GM19395 (cell line): ENCODE results near the gene PCGF5.
"Not testable (repeated sequence)": the region's sequence is repeated elsewhere in the genome, so short reads cannot be mapped to it uniquely, and the experiment has no call there.

ENCODE experiments used
- ATAC-seq: cut with Tn5 transposase; IDR thresholded peaks from one replicate; pipeline ENCODE4 v1.9.1; 2021; ENCODE audit warnings: mild to moderate bottlenecking, moderate library complexity; ENCODE audit not compliant: unreplicated experiment

PCGF5 gene

GRCh38 chr10:91208642-91209041 lies 11.8 kb upstream of the PCGF5 start:
- no peak for ATAC-seq

DNA sequence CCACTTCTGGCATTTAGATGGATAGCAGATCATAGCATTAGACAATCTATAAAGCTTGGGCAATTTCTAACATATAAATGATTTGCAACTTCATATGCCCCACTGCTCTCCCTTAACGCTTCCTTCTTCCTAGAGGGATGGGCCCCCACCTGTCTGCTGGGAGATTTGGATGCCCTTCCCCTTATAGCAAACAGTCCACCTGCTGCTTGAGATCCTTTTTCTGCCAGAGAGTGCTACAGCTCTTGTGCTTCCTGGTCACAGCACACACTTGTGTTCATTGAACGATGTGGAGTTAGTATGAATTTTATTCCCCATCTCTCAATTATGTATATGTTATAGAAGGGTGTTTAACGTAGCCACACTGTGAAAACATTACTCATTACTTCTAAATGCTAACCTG lies 10.4 kb upstream of the PCGF5 start:
- ATAC-seq = no peak

DNA sequence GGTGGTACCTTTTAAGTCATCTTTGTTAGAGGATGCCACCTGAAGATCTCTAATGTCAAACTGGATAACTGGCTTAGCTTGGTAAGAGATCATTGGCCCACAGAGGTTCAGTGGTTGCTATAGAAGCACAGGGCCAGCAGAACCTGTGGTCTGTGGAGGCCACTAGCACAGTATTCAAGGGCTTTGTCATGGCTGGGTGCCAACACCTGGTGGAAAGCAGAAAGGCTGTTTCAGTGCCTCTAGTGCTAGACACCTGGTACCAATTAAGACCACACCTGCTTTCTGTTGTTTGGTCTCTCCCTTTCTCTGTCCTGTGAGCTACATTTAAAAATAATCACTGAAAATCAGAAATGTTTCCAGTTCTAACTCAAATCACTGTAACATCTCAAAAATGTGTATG lies 10.0 kb upstream of the PCGF5 start:
- ATAC-seq = peak; percentile 87

- no peak for ATAC-seq
These were observed 8.8 kb upstream of the PCGF5 start for GRCh38 chr10:91211675-91212074.

- ATAC-seq = no peak
These were observed 5.6 kb upstream of the PCGF5 start for GRCh38 chr10:91214911-91215310.

- no peak for ATAC-seq
These were observed 5.1 kb upstream of the PCGF5 start for GRCh38 chr10:91215384-91215783.

GRCh38 chr10:91219371-91220193 lies 881 bp upstream of the PCGF5 start:
- no peak for ATAC-seq

DNA sequence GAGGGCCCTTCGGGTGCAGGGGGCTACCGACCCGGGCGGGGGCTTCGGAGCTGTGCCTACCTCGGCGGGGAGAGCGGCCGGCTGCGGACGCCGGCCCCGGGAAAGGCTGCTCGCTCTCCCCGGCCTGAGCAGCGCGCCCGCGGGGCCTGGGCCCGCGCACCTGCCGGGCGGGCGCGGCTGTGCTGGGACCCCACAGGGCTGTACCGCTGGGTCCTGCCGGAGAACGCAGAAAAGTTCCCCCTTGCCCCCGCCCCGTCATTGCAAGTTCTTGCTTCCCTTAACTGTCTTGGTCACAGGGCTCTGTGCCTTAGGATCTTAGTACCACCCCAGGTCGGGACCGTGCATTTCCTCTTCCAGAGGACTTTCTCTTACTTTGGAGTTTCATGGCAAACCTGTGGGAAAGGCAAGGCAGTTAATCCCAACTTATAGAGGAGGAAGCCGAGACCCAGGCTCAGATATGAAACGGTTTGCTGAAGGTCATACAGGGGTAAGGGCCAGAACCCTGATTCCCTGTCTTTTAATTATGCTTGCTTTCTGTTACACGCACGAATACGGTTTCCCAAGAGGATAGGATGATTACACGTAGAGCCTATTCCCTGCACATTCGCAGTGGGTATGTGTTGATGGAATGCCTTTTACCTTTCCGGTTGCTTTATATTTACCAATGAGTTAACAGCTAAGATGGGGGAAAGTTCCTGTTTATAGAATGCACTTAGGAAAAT lies 652 bp downstream of the PCGF5 start:
- ATAC-seq = peak; percentile 43

DNA sequence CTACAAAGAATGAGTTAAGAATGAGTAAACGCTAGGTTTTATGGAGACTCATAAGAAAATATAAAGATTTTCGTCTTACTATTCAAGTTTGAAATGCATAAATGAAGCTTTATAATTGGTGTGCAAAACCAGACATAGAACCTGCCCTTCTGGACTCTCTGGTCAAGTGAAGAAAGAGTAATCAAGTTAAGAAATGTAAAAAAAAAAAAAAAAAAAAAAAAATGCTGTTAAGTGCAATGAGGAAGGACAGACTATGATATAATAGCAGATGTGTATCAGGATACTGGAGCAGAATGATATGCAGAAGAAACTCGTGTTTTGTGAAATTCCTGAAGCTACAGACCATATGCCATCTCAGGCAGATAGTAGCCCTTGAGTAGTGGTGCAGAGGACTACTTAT lies 5.6 kb downstream of the PCGF5 start:
- no peak for ATAC-seq

DNA sequence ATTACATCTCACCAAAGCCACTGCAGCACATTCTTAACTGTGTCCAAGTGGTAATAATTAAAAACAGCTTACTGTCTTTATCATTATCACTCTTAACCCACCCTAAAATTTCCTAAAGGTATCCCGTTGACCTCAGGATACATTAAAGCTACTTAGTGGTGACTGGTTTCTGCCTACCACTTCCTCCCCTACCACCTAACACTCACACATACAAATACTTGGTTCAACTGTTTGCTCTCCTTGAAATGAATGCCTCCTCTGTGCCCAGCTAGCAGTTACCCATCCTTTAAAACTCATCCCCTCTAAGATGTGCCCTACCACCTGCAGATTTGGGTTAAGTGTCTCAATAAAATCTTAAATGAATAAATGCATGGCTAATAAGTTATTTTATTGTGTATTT lies 7.1 kb downstream of the PCGF5 start:
- ATAC-seq = no peak

GRCh38 chr10:91229683-91230082 lies 9.2 kb downstream of the PCGF5 start:
- no peak for ATAC-seq

- no peak for ATAC-seq
These were observed 17.7 kb downstream of the PCGF5 start for GRCh38 chr10:91238191-91238590.

DNA sequence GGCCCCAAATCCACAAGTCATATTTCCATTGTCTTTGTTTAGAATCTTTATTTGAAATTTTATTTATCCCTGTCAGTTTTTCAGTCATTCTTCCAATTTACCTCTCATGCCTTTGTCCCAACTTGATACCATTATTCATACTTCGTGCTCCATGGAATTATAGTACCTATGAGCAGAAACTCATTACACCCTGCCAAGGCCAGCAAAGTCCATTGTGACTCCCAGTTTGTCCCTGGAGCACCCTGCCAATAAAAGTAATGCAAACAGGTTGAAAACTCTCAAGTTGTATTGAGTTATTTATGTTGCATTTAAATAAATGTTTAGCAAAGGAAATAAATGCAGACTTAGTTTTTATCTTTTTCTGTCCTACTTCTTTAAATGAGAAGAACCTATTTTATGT lies 19.3 kb downstream of the PCGF5 start:
- no peak for ATAC-seq

DNA sequence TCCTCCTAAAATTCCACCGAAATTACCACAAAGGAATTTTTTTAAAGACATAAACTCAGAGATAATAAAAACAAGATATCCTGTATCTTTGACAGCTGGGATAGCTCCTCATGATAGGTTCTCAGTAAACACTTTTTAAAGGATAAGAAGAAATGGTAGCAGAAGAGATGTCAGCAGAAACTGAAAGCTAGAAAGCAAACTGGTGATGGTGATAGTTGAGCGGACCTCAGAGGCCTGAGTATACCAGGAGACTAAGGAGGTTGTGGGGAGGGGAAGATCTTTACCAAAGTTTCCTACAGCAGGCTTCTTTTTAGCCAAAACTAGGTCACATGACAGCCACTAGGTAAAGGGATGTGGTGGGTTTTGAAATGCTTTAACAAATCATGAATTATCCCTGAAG lies 22.5 kb downstream of the PCGF5 start:
- peak; percentile 60 for ATAC-seq

DNA sequence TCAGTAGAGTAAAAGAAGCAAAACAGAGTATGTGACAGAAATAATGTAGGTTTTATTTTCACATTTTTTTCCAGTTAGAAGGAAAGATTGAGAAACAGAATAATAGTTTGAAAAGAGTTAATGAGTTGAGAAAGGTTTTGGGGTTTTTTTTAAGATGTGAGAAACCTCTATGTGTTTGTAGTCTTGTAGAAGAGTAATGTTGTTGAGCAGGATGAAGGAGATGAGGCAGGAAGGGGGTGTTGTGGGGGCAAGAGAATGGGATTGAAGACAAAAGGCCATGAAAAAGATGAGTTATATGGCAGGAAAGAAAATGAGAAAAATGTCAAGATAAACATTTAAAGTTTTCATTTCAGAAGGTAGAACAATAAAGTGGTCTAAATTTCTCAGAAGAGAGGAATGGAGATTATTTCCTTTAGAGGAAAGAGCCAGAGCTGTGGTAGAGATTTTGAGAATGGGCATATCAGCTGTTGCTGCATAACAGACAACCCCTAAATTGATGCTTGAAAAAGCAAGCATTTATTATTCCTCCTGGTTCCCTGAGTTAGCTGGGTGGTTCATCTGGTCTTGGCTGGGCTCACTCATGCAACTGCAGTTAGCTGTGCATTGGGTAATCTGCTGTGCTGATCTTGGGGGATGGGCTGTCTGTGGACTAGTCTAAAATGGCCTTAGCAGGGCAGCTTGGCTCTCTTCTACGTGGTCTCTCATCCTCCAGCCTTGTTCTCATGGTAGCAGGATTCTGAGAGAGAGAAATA lies 27.1 kb downstream of the PCGF5 start:
- no peak for ATAC-seq

GRCh38 chr10:91249700-91250099 lies 29.2 kb downstream of the PCGF5 start:
- ATAC-seq = no peak

DNA sequence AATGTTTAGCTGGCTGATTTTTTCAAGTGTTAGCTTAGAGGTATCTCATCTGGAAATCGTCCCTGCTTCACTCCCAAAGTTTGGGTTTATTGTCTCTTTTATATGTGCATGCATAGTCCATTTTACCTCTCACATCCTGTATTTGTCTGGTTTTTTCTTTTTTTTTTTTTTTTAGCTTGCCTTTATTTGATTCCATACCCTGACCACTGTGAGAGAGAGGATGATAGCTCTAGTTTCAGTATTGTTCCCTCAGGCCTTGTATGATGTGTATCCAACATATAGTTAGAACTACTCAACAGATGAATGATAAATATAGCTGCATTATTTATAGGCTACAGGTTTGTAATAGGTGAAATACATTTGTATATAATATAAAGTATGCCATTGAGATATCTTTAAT lies 29.9 kb downstream of the PCGF5 start:
- no peak for ATAC-seq

DNA sequence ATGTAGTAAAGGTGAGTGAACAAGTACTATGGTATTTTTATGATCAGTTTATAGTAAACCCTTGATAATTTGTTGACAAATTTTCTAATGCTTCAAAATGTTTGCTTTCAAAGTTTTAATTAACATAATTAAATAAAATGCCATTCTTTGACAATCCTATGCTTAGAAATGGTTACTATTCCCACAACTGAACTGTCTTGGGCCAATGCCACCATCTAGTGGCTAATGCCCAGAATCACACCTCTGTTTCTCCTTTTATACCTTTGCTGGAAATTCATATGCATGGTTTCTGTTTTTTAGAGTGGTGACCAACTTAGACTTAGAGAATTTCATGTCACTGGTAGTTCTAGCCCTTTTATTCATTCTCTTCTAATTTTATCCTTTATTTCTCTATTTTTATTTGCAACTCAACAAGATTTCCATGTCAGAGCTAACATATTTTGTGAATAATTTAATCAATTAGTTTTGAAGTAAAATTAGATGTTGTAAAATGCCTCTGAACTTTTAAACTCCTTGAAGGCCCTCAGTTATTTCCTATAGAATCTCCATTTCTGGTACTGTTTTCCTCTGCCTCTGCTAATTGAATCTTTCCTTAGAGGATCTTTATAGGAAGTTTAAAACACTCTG lies 31.1 kb downstream of the PCGF5 start:
- no peak for ATAC-seq

GRCh38 chr10:91253300-91253699 lies 32.8 kb downstream of the PCGF5 start:
- ATAC-seq = no peak

- ATAC-seq = no peak
These were observed 36.8 kb downstream of the PCGF5 start for GRCh38 chr10:91257310-91257709.

DNA sequence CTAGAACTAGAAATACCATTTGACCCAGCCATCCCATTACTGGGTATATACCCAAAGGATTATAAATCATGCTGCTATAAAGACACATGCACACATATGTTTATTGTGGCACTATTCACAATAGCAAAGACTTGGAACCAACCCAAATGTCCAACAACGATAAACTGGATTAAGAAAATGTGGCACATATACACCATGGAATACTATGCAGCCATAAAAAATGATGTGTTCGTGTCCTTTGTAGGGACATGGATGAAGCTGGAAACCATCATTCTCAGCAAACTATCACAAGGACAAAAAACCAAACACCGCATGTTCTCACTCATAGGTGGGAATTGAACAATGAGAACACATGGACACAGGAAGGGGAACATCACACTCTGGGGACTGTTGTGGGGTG lies 40.0 kb downstream of the PCGF5 start:
- not testable (repeated sequence) for ATAC-seq
